SH-SY5Y (cell line): ENCODE measurements around the gene CERS1.

Experiments used
- GATA2 ChIP-seq: IDR thresholded peaks from 2 replicates; pipeline ENCODE4 v1.6.1; 2011; ENCODE audit warnings: mild to moderate bottlenecking, low read depth, low read length
- GATA3 ChIP-seq: IDR thresholded peaks from 2 replicates; pipeline ENCODE4 v1.6.1; 2011; ENCODE audit warnings: low read depth, mild to moderate bottlenecking, low read length, moderate library complexity

DNA sequence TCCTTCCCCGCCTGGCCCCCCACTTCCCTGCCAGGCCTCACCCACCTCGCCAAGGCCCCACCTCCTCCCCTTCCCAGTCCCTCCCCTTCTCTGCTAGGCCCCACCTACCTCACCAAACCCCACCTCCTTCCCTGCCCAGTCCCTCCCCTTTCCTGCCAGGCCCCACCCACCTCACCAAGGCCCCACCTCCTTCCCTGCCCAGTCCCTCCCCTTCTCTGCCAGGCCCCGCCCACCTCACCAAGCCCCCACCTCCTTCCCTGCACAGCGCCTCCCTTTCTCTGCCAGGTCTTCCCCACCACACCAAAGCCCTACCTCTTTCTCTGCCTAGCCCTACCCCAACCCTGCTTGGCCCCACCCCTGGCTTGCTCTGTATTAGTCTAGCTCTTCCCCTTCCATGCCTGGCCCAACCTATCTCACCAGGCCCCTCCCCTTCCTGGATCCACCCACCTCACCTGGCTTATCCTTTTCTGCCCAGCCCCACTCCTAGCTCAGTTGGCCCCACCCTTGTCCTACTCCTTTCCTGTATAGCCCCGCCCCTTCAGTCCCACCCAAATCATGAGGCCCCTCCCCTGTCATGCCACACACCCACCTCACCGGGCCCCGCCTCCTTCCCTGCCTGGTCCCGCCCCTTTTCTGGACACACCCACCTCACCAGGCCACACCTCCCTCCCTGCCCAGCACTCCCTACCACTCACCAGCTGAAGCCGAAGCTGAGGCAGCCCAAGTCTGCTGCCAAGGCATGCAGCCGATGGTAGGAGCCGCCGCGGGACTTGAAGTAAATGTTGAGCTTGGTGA, 16.2 kb downstream of the CERS1 start:
- TF ChIP-seq GATA2 (no peak), GATA3 (no peak)
